ENCODE results near the gene SNX32. TPM values are rescaled to one million over a fixed set of nuclear protein-coding genes. Genes with fewer than 3 reads are reported as not detected.

The SNX32 gene
- total and polyA plus RNA-seq, 9 of the 15 experiments (the other 6 are each of a cell fraction or from before 2014, with no cell fraction given): 0.03 TPM; not detected in 7

DNA sequence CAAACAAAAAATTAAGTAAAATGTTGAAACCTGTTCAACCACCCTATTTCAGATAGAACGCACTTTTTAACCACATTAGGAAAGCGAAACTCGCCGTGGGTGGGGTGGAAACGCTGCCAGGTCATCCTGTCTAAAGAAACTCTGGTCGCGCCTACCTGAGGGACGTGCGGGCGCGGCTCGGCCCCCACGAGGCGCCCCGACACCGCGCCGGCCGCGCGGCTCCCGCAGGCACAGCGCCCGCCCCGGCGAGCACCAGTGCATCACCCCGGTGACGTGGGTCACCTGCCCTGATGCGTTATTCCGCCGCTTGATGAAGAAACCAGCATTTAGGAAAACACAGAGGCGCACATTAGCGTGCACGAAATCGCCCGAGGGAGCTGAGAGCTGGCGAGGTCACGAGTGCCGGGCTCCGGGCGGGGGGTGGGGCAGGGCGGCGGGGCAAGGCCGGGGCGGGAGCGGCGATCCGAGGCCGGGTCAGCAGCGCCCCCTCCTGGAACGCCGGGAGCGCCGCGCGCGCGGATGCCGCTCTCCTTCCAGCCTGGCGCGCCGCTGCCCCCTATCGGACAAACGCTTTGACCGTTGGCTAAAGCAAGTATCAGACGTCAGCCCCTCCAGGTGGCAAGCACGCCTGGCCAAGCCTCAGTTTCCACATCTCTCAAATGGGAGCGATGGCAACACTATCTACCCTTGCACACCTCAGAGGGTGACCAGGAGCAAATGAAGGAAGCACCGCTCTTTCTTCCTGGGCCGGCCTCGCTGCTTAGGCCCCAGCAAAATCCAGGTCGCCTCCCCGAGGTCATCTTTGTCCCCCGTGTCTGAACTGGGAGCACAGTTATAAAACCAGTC is 15.7 kb upstream of the SNX32 start (continued):
- TF ChIP-seq, protein P1, sequence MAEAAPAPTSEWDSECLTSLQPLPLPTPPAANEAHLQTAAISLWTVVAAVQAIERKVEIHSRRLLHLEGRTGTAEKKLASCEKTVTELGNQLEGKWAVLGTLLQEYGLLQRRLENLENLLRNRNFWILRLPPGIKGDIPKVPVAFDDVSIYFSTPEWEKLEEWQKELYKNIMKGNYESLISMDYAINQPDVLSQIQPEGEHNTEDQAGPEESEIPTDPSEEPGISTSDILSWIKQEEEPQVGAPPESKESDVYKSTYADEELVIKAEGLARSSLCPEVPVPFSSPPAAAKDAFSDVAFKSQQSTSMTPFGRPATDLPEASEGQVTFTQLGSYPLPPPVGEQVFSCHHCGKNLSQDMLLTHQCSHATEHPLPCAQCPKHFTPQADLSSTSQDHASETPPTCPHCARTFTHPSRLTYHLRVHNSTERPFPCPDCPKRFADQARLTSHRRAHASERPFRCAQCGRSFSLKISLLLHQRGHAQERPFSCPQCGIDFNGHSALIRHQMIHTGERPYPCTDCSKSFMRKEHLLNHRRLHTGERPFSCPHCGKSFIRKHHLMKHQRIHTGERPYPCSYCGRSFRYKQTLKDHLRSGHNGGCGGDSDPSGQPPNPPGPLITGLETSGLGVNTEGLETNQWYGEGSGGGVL (CRISPR knock-in tag; IDR thresholded peaks at IDR 0.05): no peak
- TF ChIP-seq STAG1 (CRISPR knock-in tag; IDR thresholded peaks at IDR 0.05; ENCODE audit: borderline replicate concordance) (peak; percentile 81; the same call in 1 of the 2 replicates), NCOA2 (IDR thresholded peaks at IDR 0.05; ENCODE audit: partially characterized antibody in 2 of 2) (no peak), SMAD3 (CRISPR knock-in tag; conservative IDR thresholded peaks at IDR 0.05) (no peak), IRF2 (CRISPR knock-in tag; IDR thresholded peaks at IDR 0.05) (no peak), SIN3B (IDR thresholded peaks at IDR 0.05; ENCODE audit: low read depth) (peak; percentile 41; the same call in 1 of the 2 replicates), ZNF253 (CRISPR knock-in tag; conservative IDR thresholded peaks at IDR 0.05) (no peak), MEIS2 (IDR thresholded peaks at IDR 0.05; ENCODE audit: partially characterized antibody) (no peak), FOXK1 (CRISPR knock-in tag; IDR thresholded peaks at IDR 0.05; ENCODE audit: borderline replicate concordance) (no peak; the same call in 1 of the 2 replicates), ZC3H8 (IDR thresholded peaks at IDR 0.05) (no peak), PCBP2 (IDR thresholded peaks at IDR 0.05; ENCODE audit: low read depth, low read length, poor library complexity, severe bottlenecking) (no peak), MIER1 (IDR thresholded peaks at IDR 0.05; ENCODE audit: low read depth) (0 out of 2 replicates have a peak, but pooled peaks have one; percentile 44), SIRT6 (IDR thresholded peaks at IDR 0.05; ENCODE audit: low read depth, low read length) (no peak), MTA3 (IDR thresholded peaks at IDR 0.05; ENCODE audit: borderline replicate concordance) (no peak; the same call in 1 of the 2 replicates)
- TF ChIP-seq, protein P2, sequence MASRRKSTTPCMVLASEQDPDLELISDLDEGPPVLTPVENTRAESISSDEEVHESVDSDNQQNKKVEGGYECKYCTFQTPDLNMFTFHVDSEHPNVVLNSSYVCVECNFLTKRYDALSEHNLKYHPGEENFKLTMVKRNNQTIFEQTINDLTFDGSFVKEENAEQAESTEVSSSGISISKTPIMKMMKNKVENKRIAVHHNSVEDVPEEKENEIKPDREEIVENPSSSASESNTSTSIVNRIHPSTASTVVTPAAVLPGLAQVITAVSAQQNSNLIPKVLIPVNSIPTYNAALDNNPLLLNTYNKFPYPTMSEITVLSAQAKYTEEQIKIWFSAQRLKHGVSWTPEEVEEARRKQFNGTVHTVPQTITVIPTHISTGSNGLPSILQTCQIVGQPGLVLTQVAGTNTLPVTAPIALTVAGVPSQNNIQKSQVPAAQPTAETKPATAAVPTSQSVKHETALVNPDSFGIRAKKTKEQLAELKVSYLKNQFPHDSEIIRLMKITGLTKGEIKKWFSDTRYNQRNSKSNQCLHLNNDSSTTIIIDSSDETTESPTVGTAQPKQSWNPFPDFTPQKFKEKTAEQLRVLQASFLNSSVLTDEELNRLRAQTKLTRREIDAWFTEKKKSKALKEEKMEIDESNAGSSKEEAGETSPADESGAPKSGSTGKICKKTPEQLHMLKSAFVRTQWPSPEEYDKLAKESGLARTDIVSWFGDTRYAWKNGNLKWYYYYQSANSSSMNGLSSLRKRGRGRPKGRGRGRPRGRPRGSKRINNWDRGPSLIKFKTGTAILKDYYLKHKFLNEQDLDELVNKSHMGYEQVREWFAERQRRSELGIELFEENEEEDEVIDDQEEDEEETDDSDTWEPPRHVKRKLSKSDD (conservative IDR thresholded peaks at IDR 0.05; ENCODE audit: low read length): 0 out of 2 replicates have a peak, but pooled peaks have one; percentile 72
- TF ChIP-seq, protein P3, sequence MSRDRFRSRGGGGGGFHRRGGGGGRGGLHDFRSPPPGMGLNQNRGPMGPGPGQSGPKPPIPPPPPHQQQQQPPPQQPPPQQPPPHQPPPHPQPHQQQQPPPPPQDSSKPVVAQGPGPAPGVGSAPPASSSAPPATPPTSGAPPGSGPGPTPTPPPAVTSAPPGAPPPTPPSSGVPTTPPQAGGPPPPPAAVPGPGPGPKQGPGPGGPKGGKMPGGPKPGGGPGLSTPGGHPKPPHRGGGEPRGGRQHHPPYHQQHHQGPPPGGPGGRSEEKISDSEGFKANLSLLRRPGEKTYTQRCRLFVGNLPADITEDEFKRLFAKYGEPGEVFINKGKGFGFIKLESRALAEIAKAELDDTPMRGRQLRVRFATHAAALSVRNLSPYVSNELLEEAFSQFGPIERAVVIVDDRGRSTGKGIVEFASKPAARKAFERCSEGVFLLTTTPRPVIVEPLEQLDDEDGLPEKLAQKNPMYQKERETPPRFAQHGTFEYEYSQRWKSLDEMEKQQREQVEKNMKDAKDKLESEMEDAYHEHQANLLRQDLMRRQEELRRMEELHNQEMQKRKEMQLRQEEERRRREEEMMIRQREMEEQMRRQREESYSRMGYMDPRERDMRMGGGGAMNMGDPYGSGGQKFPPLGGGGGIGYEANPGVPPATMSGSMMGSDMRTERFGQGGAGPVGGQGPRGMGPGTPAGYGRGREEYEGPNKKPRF (IDR thresholded peaks at IDR 0.05; ENCODE audit: low read depth, low read length): no peak
- TF ChIP-seq, protein P4, sequence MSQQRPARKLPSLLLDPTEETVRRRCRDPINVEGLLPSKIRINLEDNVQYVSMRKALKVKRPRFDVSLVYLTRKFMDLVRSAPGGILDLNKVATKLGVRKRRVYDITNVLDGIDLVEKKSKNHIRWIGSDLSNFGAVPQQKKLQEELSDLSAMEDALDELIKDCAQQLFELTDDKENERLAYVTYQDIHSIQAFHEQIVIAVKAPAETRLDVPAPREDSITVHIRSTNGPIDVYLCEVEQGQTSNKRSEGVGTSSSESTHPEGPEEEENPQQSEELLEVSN (IDR thresholded peaks at IDR 0.05; ENCODE audit: borderline replicate concordance in 1 of 2, extremely low read depth in 1 of 2, insufficient read depth in 1 of 2, insufficient read length in 1 of 2, low read depth in 1 of 2, low read length in 1 of 2, poor library complexity in 1 of 2, severe bottlenecking in 1 of 2): peak; percentile 43 to 47
